ENCODE data around the gene PDE4D. TPM values are rescaled to one million over a fixed set of nuclear protein-coding genes. Genes with fewer than 3 reads are reported as not detected.

PDE4D gene
- total and polyA plus RNA-seq, 4 donors: 12.8 to 167 (median 44.5) TPM

GRCh38 chr5:59874675-59875074 is 18.9 kb downstream of the PDE4D start:
- no peak overlapping the region for H3K4me3 ChIP-seq
- H3K4me1 ChIP-seq (ENCODE audit: control insufficient read depth in 5 of 5, insufficient read depth in 5 of 5, low read length in 5 of 5): no peaks in the 10 kb centered on the region
- no peak for TF ChIP-seq CTCF (IDR thresholded peaks at IDR 0.05; ENCODE audit: control extremely low read depth, extremely low read depth)
- DNase-seq (no peak), ATAC-seq (ENCODE audit: insufficient read depth, low FRiP score) (no peak)
- no peak overlapping the region for H3K9ac ChIP-seq (ENCODE audit: insufficient read depth in 1 of 2, low read length in 2 of 2)
- H3K36me3 ChIP-seq (ENCODE audit: control insufficient read depth in 4 of 4, insufficient read depth in 4 of 4, low read length in 4 of 4): no peaks in the 10 kb centered on the region
- WGBS, 2 donors: 91 to 96% methylated on average over 1 of the region's 1 CpG
- H3K27ac ChIP-seq (ENCODE audit: low read depth in 1 of 2, low read length in 1 of 2): no peak overlapping the region
- no peaks in the 10 kb centered on the region for H3K9me3 ChIP-seq (ENCODE audit: control insufficient read depth in 4 of 4, insufficient read depth in 3 of 4, low read length in 3 of 4)
- H3K27me3 ChIP-seq (ENCODE audit: control insufficient read depth in 3 of 3, insufficient read depth in 3 of 3, low read length in 2 of 3): no peaks in the 10 kb centered on the region

- H3K27ac ChIP-seq (ENCODE audit: low read depth in 1 of 2, low read length in 1 of 2): no peak overlapping the region
- DNase-seq: no peak
- H3K4me1 ChIP-seq (ENCODE audit: control insufficient read depth in 5 of 5, insufficient read depth in 5 of 5, low read length in 5 of 5): no peaks in the 10 kb centered on the region
- H3K27me3 ChIP-seq (ENCODE audit: control insufficient read depth in 3 of 3, insufficient read depth in 3 of 3, low read length in 2 of 3): no peaks in the 10 kb centered on the region
- H3K36me3 ChIP-seq (ENCODE audit: control insufficient read depth in 4 of 4, insufficient read depth in 4 of 4, low read length in 4 of 4): no peaks in the 10 kb centered on the region
- H3K9ac ChIP-seq (ENCODE audit: insufficient read depth in 1 of 2, low read length in 2 of 2): no peak overlapping the region
- TF ChIP-seq CTCF (IDR thresholded peaks at IDR 0.05; ENCODE audit: control extremely low read depth, extremely low read depth): no peak
- no peaks in the 10 kb centered on the region for H3K9me3 ChIP-seq (ENCODE audit: control insufficient read depth in 4 of 4, insufficient read depth in 3 of 4, low read length in 3 of 4)
- 88 to 92% methylated on average over 2 of the region's 2 CpGs for WGBS, 2 donors
- no peak overlapping the region for H3K4me3 ChIP-seq
- no peak for ATAC-seq (ENCODE audit: insufficient read depth, low FRiP score)
These were observed 20.4 kb downstream of the PDE4D start for GRCh38 chr5:59873113-59873512.

GRCh38 chr5:59866661-59867060 is 26.9 kb downstream of the PDE4D start:
- ATAC-seq (ENCODE audit: insufficient read depth, low FRiP score) (no peak), DNase-seq (no peak)
- Histone ChIP-seq H3K9ac (ENCODE audit: insufficient read depth in 1 of 2, low read length in 2 of 2) (no peak overlapping the region), H3K27me3 (ENCODE audit: control insufficient read depth in 3 of 3, insufficient read depth in 3 of 3, low read length in 2 of 3) (no peaks in the 10 kb centered on the region), H3K27ac (ENCODE audit: low read depth in 1 of 2, low read length in 1 of 2) (no peak overlapping the region), H3K4me3 (no peak overlapping the region), H3K4me1 (ENCODE audit: control insufficient read depth in 5 of 5, insufficient read depth in 5 of 5, low read length in 5 of 5) (no peaks in the 10 kb centered on the region), H3K9me3 (ENCODE audit: control insufficient read depth in 4 of 4, insufficient read depth in 3 of 4, low read length in 3 of 4) (no peaks in the 10 kb centered on the region), H3K36me3 (ENCODE audit: control insufficient read depth in 4 of 4, insufficient read depth in 4 of 4, low read length in 4 of 4) (no peaks in the 10 kb centered on the region)
- no peak for TF ChIP-seq CTCF (IDR thresholded peaks at IDR 0.05; ENCODE audit: control extremely low read depth, extremely low read depth)
- 78 to 95% methylated on average over 2 of the region's 2 CpGs for WGBS, 2 donors

- no peak for TF ChIP-seq CTCF (IDR thresholded peaks at IDR 0.05; ENCODE audit: control extremely low read depth, extremely low read depth)
These were observed 28.8 kb downstream of the PDE4D start for GRCh38 chr5:59864718-59865117.

More at GRCh38 chr5:59864718-59865117, 28.8 kb downstream of the PDE4D start:
- no peaks in the 10 kb centered on the region for H3K36me3 ChIP-seq (ENCODE audit: control insufficient read depth in 4 of 4, insufficient read depth in 4 of 4, low read length in 4 of 4)
- WGBS, 2 donors: 62 to 77% methylated on average over 3 of the region's 3 CpGs
- H3K27ac ChIP-seq (ENCODE audit: low read depth in 1 of 2, low read length in 1 of 2): no peak overlapping the region
- no peak for ATAC-seq (ENCODE audit: insufficient read depth, low FRiP score)
- H3K4me1 ChIP-seq (ENCODE audit: control insufficient read depth in 5 of 5, insufficient read depth in 5 of 5, low read length in 5 of 5): no peaks in the 10 kb centered on the region
- H3K4me3 ChIP-seq: no peak overlapping the region
- H3K9me3 ChIP-seq (ENCODE audit: control insufficient read depth in 4 of 4, insufficient read depth in 3 of 4, low read length in 3 of 4): no peaks in the 10 kb centered on the region
- no peak overlapping the region for H3K9ac ChIP-seq (ENCODE audit: insufficient read depth in 1 of 2, low read length in 2 of 2)
- H3K27me3 ChIP-seq (ENCODE audit: control insufficient read depth in 3 of 3, insufficient read depth in 3 of 3, low read length in 2 of 3): no peaks in the 10 kb centered on the region
- no peak for DNase-seq

All from lung (tissue), 12 donors.